Body of pancreas (tissue), 4 donors: Measurements from ENCODE around the gene TAS2R3.
A peak's percentile ranks its signal among the peaks of the same experiment; 100 is the strongest.

Experiments
- POLR2A ChIP-seq, 3 donors: fragments of 450-650 bp; IDR thresholded peaks; one replicate each; pipeline ENCODE4 v1.6.1; 2016; ENCODE audit warnings: antibody characterized with exemption in 3 of 3, mild to moderate bottlenecking in 2 of 3
- TF ChIP-seq, protein P1 (sequence below), 7 experiments: fragments of 450-650 bp in 4 of 7; fragments of 200-600 bp in 3 of 7; sonication (generic) in 3 of 7; IDR thresholded peaks; one replicate each; pipeline ENCODE4 v1.5.1; 2016 to 2019; ENCODE audit warnings: antibody characterized with exemption in 7 of 7

GRCh38 chr7:141785706-141786552 is 22.0 kb downstream of the TAS2R3 start:
- TF ChIP-seq, protein P1, sequence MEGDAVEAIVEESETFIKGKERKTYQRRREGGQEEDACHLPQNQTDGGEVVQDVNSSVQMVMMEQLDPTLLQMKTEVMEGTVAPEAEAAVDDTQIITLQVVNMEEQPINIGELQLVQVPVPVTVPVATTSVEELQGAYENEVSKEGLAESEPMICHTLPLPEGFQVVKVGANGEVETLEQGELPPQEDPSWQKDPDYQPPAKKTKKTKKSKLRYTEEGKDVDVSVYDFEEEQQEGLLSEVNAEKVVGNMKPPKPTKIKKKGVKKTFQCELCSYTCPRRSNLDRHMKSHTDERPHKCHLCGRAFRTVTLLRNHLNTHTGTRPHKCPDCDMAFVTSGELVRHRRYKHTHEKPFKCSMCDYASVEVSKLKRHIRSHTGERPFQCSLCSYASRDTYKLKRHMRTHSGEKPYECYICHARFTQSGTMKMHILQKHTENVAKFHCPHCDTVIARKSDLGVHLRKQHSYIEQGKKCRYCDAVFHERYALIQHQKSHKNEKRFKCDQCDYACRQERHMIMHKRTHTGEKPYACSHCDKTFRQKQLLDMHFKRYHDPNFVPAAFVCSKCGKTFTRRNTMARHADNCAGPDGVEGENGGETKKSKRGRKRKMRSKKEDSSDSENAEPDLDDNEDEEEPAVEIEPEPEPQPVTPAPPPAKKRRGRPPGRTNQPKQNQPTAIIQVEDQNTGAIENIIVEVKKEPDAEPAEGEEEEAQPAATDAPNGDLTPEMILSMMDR (IDR thresholded peaks at IDR 0.05): peak; percentile 53 to 81 (median 69)
- TF ChIP-seq POLR2A (IDR thresholded peaks at IDR 0.05): no peak
